HG02885 (cell line): ENCODE measurements around the gene FGD1.

Source experiments
- ATAC-seq: cut with Tn5 transposase; IDR thresholded peaks from one replicate; pipeline ENCODE4 v1.9.1; 2021; ENCODE audit warnings: mild to moderate bottlenecking; ENCODE audit not compliant: unreplicated experiment, poor library complexity

FGD1 gene

GRCh38 chrX:54473993-54474859 lies 21.8 kb downstream of the FGD1 start:
- no peak for ATAC-seq

GRCh38 chrX:54470054-54470760 lies 25.8 kb downstream of the FGD1 start:
- no peak for ATAC-seq

- no peak for ATAC-seq
These were observed 43.1 kb downstream of the FGD1 start for GRCh38 chrX:54452920-54453319.

- no peak for ATAC-seq
These were observed 46.1 kb downstream of the FGD1 start for GRCh38 chrX:54449929-54450328.

- no peak for ATAC-seq
These were observed 48.6 kb downstream of the FGD1 start for GRCh38 chrX:54447461-54447860.

GRCh38 chrX:54446084-54446483 lies 50.0 kb downstream of the FGD1 start:
- no peak for ATAC-seq

GRCh38 chrX:54444752-54445151 lies 51.3 kb downstream of the FGD1 start:
- ATAC-seq: no peak

- no peak for ATAC-seq
These were observed 53.2 kb downstream of the FGD1 start for GRCh38 chrX:54442790-54443189.

- ATAC-seq: peak; percentile 99
These were observed 55.8 kb downstream of the FGD1 start, which contains the start of gene TSR2 for GRCh38 chrX:54439960-54440871. TSS of gene TSR2 (plus strand) at chrX:54440404. CDS start at chrX:54440422, 18 bp downstream.

- no peak for ATAC-seq
These were observed 60.9 kb downstream of the FGD1 start for GRCh38 chrX:54435121-54435520.

GRCh38 chrX:54430519-54430918 lies 65.5 kb downstream of the FGD1 start:
- no peak for ATAC-seq

- no peak for ATAC-seq
These were observed 68.1 kb downstream of the FGD1 start for GRCh38 chrX:54427837-54428424.

GRCh38 chrX:54423161-54423888 lies 72.7 kb downstream of the FGD1 start:
- no peak for ATAC-seq

- ATAC-seq: no peak
These were observed 73.9 kb downstream of the FGD1 start for GRCh38 chrX:54422168-54422567.

- ATAC-seq: no peak
These were observed 76.3 kb downstream of the FGD1 start for GRCh38 chrX:54419559-54420302.

- ATAC-seq: no peak
These were observed 79.1 kb downstream of the FGD1 start for GRCh38 chrX:54416965-54417364.

GRCh38 chrX:54415534-54416350 lies 80.3 kb downstream of the FGD1 start:
- no peak for ATAC-seq

- ATAC-seq: no peak
These were observed 82.3 kb downstream of the FGD1 start for GRCh38 chrX:54413753-54414152.
